ENCODE results near the gene SOAT2.
"Not testable (repeated sequence)": the region's sequence is repeated elsewhere in the genome, so short reads cannot be mapped to it uniquely, and the experiment has no call there.

The SOAT2 gene

DNA sequence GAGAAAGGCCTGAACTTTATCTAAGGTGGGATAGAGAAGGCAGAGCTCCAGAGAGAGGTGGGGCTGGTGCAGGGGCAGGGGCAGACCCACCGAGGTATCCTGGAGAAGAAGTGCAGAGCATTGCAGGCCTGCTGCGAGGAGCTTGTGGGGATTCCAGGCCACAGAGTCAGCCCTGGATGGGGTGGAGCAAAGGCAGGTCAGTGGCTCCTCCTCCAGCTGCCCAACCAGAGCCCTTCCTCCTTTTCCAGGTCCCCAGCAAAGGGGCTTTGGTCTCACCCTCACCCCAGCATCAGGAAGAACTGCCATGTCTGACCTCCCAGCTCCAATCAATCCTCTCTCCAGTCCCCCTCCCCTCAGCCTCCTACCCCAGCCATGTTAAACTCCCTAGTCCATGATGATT, 57.4 kb downstream of the SOAT2 start:
- TF ChIP-seq, protein P1, sequence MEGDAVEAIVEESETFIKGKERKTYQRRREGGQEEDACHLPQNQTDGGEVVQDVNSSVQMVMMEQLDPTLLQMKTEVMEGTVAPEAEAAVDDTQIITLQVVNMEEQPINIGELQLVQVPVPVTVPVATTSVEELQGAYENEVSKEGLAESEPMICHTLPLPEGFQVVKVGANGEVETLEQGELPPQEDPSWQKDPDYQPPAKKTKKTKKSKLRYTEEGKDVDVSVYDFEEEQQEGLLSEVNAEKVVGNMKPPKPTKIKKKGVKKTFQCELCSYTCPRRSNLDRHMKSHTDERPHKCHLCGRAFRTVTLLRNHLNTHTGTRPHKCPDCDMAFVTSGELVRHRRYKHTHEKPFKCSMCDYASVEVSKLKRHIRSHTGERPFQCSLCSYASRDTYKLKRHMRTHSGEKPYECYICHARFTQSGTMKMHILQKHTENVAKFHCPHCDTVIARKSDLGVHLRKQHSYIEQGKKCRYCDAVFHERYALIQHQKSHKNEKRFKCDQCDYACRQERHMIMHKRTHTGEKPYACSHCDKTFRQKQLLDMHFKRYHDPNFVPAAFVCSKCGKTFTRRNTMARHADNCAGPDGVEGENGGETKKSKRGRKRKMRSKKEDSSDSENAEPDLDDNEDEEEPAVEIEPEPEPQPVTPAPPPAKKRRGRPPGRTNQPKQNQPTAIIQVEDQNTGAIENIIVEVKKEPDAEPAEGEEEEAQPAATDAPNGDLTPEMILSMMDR (conservative IDR thresholded peaks at IDR 0.05; ENCODE audit: low read length), result no peak
- no peak overlapping the region for H3K4me3 ChIP-seq (ENCODE audit: low read length)
- no peak for DNase-seq (ENCODE audit: low read depth)

DNA sequence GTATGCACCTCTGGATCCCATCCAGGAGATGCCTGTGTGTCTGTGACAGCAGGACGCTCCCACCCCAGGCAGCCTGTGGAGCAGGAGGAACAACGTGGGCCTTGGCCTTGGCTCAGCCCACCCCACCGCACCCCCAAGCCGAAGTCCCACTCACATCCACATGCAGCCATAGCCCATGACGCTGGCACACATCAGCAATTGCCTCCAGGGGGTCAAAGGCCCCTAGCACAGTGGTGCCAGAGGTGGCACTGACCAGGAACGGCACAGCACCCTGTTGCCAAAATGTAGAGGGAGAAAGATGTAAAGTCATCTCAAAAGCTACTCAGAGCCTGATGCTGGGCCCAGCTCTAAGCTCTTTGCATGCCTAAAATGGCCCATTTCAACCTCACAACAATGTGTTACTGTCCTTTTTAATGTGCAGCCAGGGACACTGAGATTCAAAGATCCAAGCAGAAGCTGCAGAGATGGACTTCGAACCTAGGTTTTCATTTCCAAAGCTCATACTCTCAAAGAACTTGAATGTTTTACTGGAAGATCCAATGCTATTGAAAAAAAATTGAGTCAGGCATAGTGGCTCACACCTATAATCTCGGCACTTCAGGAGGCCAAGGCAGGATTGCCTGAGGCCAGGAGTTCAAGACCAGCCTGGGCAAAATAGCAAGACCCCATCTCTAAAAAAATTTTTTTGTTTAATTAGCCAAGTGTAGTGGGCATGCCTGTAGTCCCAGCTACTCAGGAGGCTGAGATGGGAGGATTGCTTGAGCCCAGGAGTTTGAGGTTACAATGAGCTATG, 58.0 kb downstream of the SOAT2 start:
- TF ChIP-seq, protein P1 (conservative IDR thresholded peaks at IDR 0.05; ENCODE audit: low read length), result no peak
- DNase-seq (ENCODE audit: low read depth), result no peak
- no peak overlapping the region for H3K4me3 ChIP-seq (ENCODE audit: low read length)

DNA sequence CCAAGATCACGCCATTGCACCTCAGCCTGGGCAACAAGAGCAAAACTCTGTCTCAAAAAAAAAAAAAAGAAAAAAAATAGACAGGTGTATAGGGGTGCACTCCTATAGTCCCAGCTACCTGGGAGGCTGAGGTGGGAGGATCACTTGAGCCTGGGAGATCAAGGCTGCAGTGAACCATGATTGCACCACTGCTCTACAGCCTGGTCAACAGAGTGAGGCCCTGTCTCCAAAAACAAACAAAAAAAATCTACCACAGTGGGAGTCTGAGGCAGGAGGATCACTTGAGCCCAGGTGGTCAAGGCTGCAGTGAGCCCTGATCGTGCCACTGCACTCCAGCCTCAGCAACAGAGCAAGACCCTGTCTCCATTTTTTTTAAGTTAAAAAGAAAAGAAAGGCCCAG, 59.7 kb downstream of the SOAT2 start:
- not testable (repeated sequence) for DNase-seq (ENCODE audit: low read depth); H3K4me3 ChIP-seq (ENCODE audit: low read length)

DNA sequence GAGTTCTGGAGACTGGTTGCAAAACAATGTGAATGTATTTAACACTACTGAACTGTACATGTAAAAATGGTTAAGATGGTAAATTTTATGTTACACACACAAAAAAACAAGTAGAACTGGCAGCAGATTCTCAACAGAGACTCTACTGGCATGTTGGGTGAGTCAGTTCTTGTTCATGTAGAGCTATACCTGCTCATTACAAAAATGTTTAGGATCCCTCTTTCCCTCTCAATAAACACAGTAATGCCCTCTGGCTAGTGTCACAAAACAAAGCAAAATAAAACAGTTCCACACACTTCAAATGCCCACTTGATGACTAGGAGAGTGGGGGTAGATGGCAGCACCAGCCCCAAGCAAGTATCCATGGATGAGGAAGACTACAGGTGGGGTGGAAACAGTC, 63.6 kb downstream of the SOAT2 start:
- no peak overlapping the region for H3K4me3 ChIP-seq (ENCODE audit: low read length)
- TF ChIP-seq, protein P1 (conservative IDR thresholded peaks at IDR 0.05; ENCODE audit: low read length), result no peak
- DNase-seq (ENCODE audit: low read depth), result no peak

DNA sequence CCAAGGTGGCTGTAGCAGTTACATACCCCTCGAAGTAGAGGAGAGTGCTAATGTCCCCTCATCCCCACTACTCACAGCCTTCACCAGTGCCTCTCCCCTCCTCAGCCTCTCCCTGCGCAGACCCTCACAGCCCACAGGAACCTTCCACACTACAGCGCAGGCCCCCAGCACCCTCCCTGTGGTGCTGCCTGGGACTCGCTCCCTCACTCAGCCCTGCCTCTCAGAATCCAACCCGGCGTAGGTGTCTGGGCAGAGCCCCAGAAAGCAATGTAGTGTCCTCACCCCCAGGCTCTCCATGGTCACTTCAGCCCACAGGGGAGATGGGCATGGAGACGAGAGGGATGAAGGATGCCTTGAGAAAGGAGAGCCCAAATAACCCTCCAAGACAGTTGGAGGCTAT, 66.4 kb downstream of the SOAT2 start:
- H3K4me3 ChIP-seq (ENCODE audit: low read length), result no peak overlapping the region
- no peak for DNase-seq (ENCODE audit: low read depth)
- TF ChIP-seq, protein P1 (conservative IDR thresholded peaks at IDR 0.05; ENCODE audit: low read length), result no peak

DNA sequence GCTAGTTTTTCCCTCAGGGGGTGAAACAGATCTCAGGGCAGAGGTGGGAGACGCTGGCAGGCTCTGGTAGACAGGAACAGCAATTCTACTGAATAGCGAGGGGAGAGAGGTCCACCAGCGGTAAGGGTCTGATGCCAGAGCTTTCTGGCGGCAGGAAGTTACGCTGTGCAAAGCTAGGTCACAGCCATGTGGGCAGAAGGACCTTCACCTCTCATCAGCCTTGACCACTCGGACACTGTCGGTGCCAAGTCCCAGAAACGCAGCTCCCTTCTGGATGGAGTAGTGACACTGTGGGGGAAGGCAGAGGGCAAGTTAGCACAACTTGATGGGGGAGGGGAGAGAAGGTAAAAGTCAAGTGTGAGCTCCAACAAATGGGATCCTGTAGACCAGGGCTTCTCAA, 66.9 kb downstream of the SOAT2 start:
- no peak for DNase-seq (ENCODE audit: low read depth)
- no peak overlapping the region for H3K4me3 ChIP-seq (ENCODE audit: low read length)
- TF ChIP-seq, protein P1 (conservative IDR thresholded peaks at IDR 0.05; ENCODE audit: low read length), result no peak

DNA sequence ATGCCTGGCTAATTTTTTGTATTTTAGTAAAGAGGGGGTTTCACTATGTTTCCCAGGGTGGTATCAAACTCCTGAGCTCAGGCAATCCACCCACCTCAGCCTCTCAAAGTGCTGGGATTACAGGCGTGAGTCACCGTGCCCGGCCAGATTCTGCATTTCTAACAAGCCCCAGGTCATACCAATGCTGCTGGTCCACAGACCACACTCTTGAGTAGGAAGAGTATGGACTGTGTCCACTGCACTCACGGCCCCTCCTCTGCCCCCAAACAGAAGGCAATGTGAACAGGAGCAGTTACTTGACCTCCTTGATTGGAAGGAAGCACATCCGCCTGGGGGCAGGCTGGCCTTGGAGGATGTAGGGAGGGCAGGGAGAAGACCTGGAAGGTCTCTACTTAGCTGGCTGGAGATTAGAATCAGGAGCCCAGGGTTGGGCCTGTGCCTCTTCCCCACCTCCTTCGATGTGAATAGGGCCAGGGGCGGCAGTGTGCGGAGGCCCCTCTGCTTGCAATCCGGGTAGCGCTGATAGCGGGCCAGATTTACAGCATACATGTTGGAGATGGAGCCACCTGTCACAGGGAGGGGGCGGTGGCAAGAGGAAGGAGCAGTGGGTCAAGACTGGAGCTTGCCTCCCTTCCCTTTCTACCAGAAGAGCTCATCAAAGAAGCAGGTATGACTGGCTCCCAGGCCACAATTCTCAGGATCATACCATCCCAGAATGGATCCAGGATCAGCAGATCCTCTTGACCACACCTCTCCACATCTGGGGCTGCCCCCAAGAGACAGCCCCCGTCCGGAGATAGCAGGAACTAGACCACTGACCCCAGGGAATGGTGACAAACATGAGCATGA, 67.8 kb downstream of the SOAT2 start:
- DNase-seq (ENCODE audit: low read depth), result no peak
- H3K4me3 ChIP-seq (ENCODE audit: low read length), result no peak overlapping the region
- TF ChIP-seq, protein P1 (conservative IDR thresholded peaks at IDR 0.05; ENCODE audit: low read length), result no peak

All from AG10803 (cell line).